Dedifferentiated amniotic fluid mesenchymal stem cell (primary cell): ENCODE results near the gene CCSER1.
A peak's percentile ranks its signal among the peaks of the same experiment; 100 is the strongest.

Experiments used
- DNase-seq: peaks from one replicate; pipeline ENCODE4 v3.0.0-alpha.2; 2016; ENCODE audit errors: extremely low spot score

The CCSER1 gene

DNA sequence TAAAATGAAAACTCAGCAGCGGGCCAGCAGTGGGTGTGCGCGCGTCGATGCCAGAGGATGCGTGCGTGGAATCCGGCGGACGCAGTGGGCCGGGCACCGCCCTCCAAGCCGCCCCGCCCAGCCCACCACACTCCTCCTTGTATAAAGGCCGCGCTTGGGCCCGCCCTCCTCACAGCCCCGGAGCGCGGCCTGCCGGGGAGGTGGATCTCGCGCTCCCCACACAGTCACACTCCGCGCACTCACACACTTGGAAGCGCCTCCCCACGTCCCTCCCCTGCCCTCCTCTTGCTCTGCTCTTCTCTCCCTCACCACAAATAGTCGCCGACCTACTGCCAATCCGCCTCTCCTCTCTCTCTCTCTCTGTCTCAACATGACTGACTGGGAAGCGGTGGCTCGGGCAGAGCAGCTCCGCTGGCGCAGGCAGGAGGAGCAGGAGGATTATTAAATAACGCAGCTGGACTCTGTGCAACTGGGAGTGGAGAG, at the start of gene CCSER1:
CCSER1 (plus strand) TSS at position 172 of the 483 bp plus-strand sequence.
- DNase-seq: peak; percentile 27

DNA sequence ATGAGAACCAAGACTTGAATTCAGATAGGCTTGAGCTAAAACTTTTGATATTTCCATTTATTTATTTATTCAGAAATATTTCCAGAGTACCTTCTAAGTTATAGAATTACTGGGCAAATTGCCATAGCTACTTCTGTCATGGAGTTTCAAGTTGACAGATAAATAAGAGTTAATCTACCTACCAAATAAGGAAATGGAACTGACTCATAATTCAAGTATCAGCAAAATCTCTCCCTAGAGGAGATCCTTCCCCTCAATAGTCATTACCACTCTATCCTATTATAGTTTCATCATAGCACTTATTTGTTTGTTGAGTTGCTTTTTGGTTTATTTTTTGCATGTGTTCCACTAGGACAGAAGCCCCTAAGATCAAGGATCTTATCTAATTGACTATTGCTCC, 48.8 kb upstream of the CCSER1 start:
- no peak for DNase-seq

DNA sequence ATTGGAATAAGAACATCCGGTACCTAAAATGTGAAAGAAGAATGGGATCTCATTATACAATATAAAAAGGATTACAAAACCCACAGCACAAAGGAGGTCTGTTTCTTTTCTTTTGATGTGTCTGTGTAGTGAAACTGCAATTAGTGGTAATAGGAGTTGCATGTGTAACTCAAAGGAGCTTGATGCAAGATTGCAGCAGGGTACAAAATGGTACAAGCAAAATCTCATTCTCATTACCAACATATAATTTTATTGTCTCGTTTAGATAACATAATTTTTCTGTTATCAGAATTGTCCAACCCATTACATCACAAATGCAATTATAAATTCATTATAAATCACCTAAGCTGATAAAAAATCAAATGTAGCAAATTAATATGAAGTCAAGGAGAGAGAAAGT, 47.1 kb upstream of the CCSER1 start:
- DNase-seq: no peak

DNA sequence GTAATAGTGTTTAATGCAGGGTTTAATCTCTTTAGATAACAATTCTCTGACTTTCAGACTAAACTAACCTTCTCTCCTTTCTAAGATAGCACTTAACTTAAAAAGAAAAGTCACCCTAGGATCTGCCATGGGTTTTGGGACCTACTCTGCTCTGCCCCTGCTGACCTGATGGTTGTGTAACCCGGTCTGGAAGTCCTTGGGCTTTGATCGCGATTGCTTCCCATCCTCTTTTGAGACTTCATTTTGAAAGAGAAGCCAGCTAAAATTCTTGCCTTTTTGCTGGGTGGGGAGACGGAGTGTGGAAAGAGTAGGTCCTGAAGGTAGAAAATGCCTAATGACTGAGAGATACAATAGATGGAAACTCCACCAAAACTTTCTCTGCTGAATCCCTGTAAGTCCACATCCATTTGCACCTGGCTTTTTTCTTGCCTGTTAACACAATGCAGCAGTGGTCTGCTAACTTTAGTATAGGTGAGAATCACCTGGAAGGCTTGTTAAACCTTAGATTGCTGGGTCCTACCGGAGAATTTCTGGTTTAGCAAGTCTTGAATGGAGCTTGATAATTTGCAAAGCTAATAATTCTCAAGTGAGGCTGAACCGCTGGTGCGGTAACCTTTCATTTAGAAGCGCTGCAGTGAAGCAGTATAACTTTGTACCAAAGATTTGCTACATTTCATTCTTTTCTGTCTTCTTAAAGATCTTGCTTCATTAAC, 45.6 kb upstream of the CCSER1 start:
- DNase-seq: no peak

DNA sequence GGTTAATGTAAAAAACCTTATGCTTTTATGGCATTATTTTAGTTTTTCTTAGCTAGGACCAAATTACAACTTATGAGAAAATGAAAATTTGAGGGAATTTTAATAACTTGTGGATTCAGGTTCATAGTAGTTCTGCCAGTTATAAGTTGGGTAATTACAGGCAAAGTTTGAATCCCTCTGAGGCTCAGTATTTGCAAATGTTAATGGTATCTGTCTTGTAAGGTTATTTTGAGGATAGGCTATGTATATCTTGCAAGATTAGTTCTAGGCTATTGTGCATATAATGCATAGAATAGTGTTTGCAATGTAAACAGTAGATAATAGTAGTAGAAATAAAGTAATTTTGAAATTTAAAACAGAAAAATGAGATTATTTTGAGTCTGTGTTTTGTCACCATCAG, 44.7 kb upstream of the CCSER1 start:
- DNase-seq: no peak

DNA sequence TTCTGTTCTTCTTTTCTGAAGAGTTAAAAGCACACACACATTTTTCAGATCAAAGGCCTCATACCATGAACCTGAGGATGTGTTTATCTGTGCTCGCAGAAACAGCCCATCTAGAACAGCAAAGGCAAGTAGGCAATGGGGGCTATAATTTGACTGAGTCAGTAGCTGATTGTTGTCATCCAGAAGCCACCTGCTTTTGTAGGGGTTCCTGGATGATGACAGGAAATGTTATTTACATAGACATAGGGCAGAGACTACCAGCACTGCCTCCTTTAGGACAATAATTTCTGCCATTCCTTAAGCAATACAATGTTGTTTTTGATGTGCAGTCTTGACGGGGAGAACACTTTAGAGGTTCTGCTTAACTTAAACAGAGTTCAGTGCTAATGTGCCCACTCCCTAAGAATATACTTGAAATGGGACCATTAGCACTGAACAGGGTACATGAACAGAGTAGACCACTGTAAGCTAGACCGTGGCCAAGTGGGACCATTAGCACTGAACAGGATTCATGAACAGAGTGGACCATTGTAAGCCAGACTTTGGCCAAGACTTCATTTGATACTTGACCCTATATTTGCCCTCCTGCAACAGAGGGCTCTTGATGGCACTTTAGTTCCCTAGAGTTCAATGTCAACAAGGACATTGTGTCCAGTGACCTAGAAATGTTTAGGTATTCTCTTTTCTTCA, 42.8 kb upstream of the CCSER1 start:
- DNase-seq: no peak

DNA sequence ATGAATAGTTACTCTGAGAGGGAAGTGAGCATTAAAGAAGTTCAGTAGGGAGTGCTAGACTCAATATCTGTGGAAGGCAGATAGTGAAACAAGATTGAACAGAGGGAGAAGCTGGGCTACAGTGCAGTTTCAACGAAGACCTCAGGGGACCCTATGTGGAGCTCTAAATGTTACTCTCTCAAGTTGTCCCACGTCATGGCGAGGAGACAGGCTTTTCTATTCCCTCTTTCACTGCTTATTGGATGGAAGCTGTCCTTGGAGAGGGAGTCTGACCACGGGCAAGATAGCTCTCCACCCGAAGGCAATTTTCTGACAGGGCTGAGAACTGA, 42.3 kb upstream of the CCSER1 start:
- DNase-seq: no peak

DNA sequence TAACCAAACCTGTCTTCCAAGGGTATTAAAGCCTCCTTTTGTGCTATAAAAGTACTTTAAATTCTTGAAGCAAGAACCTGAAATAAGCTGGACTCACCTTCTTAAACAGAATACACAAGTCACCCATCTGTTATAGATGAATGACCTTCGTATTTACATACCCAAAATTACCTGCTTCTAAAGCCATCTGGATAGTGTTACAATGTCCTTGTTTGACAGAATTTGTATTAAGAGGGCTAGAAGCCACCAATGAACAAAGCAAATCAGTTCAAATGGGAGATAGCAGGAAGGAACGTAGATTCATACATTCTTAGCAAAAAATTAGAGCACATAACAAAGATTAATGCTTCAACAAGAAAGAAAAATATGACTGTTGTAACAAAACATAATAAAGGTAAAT, 33.7 kb upstream of the CCSER1 start:
- DNase-seq: no peak

DNA sequence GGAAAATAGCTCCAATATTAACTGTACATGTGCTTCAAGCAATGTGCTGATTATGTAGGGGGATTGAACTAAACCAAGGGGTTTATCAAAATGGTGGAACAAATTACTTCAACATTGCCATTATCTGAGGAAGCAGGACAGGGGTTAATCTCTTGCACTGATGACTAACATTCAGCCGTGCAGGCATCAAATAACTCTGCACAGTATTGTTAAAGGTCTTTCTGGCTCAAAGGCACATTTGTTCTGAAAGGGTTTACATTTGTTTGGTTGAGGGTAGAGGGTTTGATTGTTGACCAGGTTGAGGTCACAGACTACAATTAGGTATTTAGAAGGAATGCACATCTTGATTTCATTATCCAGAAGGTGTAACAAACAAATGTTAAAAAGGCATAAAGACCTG, 32.2 kb upstream of the CCSER1 start:
- DNase-seq: no peak

DNA sequence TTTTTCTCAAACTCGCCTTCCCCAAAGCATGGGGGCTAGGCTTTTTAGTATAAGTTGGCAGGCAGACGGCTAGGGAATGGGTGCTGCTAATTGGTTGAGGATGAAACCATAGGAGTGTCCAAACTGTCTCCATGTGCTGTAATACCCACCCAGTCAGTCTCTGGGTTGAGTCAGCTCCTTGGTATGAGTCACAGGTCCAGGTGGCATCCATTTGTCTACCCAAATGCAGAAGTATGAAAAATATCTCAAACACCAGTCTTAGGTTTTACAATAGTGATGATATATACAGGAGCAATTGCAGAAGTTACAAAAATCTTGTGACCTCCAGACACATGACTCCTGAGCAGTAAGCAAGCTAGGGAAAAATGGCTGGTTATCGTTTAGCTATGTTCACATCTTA, 27.4 kb upstream of the CCSER1 start:
- DNase-seq: no peak

DNA sequence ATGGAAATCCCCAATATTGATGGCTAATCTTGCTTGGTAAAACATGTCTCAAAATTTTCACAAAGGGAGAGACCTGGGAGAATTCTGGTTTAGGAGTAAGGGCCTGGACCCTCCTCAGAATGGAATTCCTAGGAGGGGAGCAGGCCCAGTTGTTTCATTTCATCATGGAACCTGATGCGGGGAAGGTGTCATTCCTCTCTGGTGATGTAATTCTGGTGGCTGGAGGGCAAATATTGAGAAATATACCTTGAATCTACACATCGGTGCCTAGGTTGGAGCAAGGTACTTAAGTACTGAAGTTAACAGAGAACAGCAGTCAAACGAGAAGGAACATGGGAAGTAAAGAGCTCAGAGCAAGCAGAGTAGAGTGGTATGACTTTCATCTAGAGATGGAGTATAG, 23.2 kb upstream of the CCSER1 start:
- no peak for DNase-seq

DNA sequence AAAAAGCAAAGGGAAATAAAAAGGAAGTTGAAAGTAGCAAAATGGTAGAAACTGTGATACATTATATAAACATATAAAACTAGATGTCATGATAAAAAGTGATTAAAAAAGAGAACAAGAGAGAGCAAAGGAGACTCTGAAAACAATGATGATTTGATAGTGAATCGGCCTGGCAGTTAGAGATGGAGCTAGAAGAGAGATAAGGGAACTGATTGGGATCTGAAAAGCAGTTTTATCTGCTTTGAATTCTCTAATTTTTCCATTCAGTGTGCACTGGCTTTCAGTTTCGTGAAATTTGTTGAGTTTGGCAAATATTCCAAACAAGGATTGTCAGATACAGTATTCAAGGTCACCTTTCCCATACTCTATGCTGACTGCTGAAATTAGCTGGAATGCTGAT, 21.9 kb upstream of the CCSER1 start:
- DNase-seq: no peak

DNA sequence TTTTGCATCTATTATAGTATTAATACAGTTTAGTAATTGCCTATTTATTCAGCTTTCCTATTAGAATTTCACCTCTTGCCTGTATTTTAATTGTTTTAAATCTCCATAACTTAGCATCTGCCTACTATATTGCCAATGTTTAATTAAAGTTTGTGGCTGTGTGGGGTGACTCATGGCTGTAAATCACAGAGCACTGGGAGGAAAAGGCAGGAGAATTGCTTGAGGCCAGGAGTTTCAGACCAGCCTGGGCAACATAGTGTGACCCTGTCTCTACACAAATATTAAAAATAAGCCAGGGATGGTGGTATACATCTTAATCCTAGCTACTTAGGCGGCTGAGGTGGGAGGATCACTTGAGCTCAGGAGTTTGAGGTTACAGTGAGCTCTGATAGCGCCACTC, 14.5 kb upstream of the CCSER1 start:
- DNase-seq: no peak

DNA sequence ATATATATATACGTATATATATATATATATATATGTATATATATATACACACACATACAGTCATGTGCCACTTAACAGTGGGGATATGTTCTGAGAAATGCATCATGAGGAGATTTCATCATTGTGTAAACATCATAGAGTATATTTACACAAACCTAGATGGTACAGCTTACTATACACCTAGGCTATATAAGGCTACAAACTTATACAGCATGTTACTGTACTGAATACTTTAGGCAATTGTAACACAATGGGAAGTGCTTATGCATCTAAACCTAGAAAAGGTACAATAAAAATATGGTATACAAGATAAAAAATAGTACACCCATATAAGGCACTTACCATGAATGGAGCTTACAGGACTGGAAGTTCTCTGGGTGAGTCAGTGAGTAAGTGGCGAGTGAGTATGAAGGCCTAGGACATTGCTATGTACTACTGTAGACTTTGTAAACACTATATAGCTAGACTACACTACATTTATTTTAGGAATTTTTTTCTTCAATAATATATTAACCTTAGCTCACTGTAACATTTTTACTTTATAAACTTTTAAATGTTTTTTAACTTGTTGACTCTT, 13.2 kb upstream of the CCSER1 start:
- DNase-seq: no peak

DNA sequence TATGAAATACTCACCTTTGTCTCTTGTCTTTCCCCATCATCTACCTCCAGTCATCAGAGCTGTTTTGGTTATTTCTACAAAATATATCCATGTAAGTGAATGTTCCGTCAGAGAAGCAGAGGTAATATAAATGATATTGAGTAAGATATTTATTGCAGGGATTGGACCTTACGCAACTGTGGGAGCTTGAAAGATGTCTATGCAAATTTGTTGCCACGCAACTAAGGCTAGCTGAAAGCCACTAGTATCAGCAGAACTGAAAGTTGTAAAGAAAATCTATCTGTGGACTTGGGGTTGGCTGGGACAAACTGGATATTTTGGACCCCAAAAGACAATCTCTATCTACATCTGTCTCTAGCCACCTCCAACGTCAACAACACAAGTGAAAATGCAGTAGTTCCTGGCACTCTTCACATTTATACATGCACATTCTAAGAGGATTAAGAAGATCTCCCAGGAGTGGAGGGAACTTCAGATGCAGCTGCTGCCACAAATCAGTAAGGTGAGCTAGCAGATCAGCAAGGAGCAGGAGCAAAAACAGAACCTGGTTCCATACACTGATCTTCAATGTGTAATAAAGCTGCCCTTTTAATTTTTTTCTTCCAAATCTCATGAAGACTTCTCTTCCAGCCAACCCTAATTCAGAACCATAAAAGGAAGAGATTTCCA, 8.5 kb upstream of the CCSER1 start:
- DNase-seq: no peak

DNA sequence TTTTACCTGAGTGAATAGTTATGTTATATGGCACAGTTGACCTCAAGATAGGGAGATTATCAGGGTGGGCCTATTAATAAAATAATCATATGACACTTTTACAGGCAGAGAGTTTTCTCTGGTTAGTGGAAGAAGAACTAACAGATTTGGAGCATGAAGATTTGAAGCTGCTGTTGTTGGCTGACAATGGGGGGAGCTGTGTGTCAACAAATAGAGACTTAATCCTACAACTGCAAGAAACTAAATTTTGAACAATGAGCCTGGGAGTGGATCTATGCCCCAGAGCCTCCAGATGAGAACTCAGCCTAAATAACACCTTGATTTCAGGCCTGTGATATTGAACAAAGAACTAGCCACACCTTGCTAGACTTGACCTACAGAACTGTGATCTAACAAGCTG, 7.2 kb upstream of the CCSER1 start:
- DNase-seq: no peak

DNA sequence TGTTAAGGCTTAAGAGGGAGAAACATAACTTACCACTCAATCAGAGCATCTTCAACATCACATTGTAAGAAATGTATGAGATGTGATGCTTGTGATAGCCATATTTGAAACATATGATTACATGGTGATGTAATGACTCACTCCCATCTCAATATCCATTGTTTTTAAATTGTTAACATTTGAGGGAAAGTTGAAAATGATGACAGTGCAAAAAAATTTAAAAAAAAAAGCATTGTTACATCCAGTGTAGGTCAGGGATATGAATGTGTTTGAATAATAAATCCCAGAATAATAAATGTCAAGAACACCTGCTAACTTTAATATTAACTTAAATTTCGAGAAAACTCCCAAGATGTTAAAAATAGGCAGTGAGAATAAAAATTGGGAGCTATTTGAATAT, 6.4 kb upstream of the CCSER1 start:
- DNase-seq: no peak

DNA sequence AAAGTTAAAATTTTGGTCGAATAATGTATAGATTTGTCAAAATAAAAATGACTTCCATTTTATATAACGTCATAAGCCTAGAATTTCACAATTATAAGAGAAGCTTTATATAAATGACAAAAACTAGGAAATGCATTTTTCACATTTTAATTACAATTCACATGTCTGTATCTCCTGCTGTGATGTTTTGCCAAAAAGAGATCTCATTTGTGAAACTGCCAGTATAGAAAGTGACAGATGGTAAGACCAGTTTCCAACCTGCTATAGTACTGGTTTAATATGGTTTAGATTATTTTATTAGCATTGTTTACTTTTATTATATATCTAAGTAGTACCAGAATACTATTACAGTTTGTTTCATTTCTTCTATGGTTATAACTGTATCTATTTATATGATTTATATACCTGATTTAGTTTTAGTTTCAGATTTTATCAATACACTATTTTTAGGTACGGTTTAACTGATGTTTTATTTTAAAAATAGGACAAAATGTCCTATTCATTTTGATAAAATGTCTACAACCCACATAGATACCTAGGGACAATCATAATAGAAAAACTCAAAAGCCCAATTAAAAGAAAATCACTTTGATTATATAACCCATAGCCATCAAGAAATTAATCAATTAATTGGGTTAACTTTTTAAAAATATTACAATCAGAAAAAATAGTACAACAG, 5.4 kb upstream of the CCSER1 start:
- DNase-seq: no peak

DNA sequence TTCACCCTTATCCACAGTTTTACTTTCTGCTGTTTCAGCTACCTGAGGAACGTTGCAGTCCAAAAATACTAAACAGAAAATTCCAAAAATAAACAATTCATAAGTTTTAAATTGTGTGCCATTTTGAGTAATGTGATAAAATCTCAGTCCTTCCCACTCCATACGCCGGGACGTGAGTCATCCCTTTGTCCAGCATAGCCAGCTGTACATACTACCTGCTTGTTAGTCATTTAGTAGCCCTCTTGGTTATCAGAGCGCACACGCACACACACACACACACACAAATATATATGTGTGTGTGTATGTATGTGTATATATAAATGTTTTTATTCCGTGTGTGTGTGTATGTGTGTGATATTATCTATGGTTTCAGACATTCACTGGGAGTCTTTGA, 4.8 kb upstream of the CCSER1 start:
- DNase-seq: no peak

DNA sequence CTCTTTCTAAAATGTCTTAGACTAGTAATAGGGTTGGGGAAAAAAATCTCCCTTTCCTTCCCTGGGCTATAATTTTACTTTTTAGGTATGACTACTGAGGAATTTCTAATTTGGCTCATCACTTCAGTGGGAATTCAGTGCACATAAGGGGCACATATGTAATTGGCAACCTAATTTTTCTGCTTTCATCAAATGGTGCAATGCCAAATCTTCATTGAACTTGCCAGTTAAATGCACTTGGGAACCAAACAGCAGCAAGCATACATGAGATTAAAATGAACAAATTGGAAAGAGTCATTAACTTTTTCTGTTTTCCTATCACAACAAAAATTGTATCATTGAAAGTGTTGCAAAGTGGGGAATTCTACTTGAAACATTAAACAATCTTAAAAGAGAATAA, 2.9 kb upstream of the CCSER1 start:
- DNase-seq: no peak

DNA sequence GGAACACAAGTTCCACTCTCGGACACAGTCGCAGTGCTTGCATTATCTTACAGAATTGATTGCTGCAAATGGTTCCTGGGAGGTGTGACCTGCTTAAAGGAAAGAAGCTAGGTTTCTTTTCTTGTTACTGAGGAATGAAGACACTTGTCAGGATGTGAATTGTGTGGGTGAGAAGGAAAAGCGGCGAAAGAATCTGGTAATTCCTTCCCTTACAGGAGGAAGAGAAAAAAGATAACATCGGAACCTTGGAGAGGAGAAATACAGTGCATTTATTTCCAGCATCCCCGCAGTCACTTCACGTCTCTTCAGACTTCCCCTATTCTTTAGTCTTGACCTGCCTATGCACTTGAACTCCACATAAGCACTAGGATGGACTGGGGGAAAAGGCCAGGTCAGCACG, 389 bp upstream of the CCSER1 start:
- no peak for DNase-seq

DNA sequence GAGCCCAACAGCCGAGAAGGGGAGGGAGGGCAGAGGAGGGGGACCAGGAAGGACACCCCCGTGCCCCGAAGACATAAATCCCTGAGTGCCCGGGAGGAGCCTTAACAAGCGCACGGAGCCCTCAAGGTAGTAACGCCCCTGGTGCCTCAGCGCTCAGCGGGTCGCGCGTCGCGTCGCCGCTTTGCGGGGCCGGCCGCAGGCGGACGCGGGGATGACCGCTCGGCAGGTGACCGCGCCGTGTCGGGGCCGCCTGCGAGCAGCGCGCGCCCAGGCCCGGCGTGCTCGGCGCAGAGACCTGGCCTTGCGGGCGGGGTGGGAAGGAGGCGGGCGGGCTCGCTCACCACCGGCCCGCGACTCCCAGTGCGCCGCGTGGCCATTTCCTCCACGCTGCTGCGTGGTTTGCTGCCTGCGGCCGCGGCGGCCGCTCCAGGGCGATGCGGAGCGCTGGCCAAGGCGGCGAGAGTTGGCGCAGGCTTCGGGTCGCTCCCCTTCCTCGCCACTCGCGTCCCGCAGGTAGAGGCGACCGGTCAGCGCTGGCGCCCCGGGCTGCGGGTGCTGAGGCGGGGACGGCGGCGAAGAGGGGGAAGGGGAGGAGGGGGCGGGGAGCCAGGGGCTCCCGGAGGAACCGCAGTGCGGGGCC, 632 bp downstream of the CCSER1 start:
- no peak for DNase-seq
